Parathyroid adenoma (tissue), 2 donors: Measurements from ENCODE around the gene MOG.
A peak's percentile ranks its signal among the peaks of the same experiment; 100 is the strongest.

Experiments
- H2AFZ ChIP-seq: fragments of 300-600 bp; sonication (generic); one replicate; pipeline ENCODE4 v1.7.0; 2017; ENCODE audit warnings: antibody characterized with exemption, mild to moderate bottlenecking
- H3K27ac ChIP-seq: fragments of 300-600 bp; sonication (generic); one replicate; pipeline ENCODE4 v1.7.0; 2017
- H3K27me3 ChIP-seq: fragments of 300-600 bp; sonication (generic); one replicate; pipeline ENCODE4 v1.7.0; 2017; ENCODE audit warnings: low read length; ENCODE audit not compliant: control insufficient read depth, insufficient read depth
- H3K36me3 ChIP-seq: fragments of 300-600 bp; sonication (generic); one replicate; pipeline ENCODE4 v1.7.0; 2017; ENCODE audit warnings: low read length; ENCODE audit not compliant: control insufficient read depth, insufficient read depth
- H3K4me1 ChIP-seq: fragments of 300-600 bp; sonication (generic); one replicate; pipeline ENCODE4 v1.7.0; 2017; ENCODE audit warnings: control low read depth
- H3K4me2 ChIP-seq: fragments of 300-600 bp; sonication (generic); one replicate; pipeline ENCODE4 v1.7.0; 2017; ENCODE audit warnings: low read length
- H3K4me3 ChIP-seq: fragments of 300-600 bp; sonication (generic); one replicate; pipeline ENCODE4 v1.7.0; 2017; ENCODE audit warnings: low read depth, low read length
- H3K79me2 ChIP-seq: fragments of 300-600 bp; sonication (generic); one replicate; pipeline ENCODE4 v1.7.0; 2017; ENCODE audit warnings: control low read depth
- H3K9ac ChIP-seq: fragments of 300-600 bp; sonication (generic); one replicate; pipeline ENCODE4 v1.7.0; 2017; ENCODE audit warnings: mild to moderate bottlenecking
- H3K9me3 ChIP-seq: fragments of 300-600 bp; sonication (generic); one replicate; pipeline ENCODE4 v1.7.0; 2017; ENCODE audit warnings: low read length; ENCODE audit not compliant: control insufficient read depth
- TF ChIP-seq, protein P1 (sequence below): fragments of 300-600 bp; sonication (generic); IDR thresholded peaks from one replicate; pipeline ENCODE4 v1.7.0; 2017; ENCODE audit warnings: antibody characterized with exemption, mild to moderate bottlenecking
- donor health status: primary hyperparathyroidism.

The MOG gene

DNA sequence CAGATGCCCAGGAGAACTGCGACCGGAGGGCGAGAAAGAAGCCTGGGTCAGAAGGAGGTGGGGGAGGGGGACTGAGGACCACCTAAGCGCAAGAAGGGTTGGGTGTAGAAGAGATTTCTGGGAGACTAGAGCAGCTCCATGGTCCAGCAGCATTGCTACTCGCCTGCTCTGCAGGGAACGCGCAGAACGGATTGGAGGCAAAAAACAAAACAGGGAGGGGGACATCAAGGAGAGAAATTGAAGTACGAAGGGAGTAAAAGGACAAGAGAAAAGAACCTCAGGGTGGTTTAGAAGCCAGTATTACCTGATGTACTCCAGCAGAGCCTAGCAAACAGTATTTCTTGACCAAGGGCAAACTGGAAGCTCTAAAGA lies 23.4 kb upstream of the MOG start:
- Histone ChIP-seq H3K4me2 (peak overlapping the region; percentile 98), H3K4me1 (no peaks in the 10 kb centered on the region), H2AFZ (peak overlapping the region; percentile 95), H3K36me3 (no peaks in the 10 kb centered on the region), H3K4me3 (peak overlapping the region; percentile 81), H3K9me3 (no peaks in the 10 kb centered on the region), H3K9ac (no peak overlapping the region), H3K27me3 (no peaks in the 10 kb centered on the region), H3K79me2 (no peaks in the 10 kb centered on the region), H3K27ac (peak overlapping the region; percentile 25)
- TF ChIP-seq, protein P1, sequence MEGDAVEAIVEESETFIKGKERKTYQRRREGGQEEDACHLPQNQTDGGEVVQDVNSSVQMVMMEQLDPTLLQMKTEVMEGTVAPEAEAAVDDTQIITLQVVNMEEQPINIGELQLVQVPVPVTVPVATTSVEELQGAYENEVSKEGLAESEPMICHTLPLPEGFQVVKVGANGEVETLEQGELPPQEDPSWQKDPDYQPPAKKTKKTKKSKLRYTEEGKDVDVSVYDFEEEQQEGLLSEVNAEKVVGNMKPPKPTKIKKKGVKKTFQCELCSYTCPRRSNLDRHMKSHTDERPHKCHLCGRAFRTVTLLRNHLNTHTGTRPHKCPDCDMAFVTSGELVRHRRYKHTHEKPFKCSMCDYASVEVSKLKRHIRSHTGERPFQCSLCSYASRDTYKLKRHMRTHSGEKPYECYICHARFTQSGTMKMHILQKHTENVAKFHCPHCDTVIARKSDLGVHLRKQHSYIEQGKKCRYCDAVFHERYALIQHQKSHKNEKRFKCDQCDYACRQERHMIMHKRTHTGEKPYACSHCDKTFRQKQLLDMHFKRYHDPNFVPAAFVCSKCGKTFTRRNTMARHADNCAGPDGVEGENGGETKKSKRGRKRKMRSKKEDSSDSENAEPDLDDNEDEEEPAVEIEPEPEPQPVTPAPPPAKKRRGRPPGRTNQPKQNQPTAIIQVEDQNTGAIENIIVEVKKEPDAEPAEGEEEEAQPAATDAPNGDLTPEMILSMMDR = no peak

DNA sequence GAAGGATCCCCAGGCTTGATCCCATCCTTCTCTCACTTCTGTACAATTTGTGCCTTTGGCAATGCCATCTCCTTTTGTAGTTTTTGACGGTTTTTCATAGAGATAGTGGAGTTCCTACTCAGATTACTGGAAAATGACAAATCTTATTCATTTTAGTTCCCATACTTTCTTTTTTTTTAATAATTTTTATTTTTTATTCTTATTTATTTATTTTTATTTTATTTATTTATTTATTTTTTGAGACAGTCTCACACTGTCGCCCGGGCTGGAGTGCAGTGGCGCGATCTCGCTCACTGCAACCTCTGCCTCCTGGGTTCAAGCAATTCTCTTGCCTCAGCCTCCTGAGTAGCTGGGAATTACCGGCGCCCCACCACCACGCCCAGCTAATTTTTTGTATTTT lies 19.6 kb upstream of the MOG start:
- no peaks in the 10 kb centered on the region for H3K36me3 ChIP-seq
- no peaks in the 10 kb centered on the region for H3K79me2 ChIP-seq
- no peak overlapping the region for H3K9ac ChIP-seq
- H3K9me3 ChIP-seq = no peaks in the 10 kb centered on the region
- H3K27me3 ChIP-seq = no peaks in the 10 kb centered on the region
- no peak overlapping the region for H3K4me3 ChIP-seq
- TF ChIP-seq, protein P1 = no peak
- H2AFZ ChIP-seq = no peak overlapping the region
- H3K4me2 ChIP-seq = no peak overlapping the region
- no peak overlapping the region for H3K27ac ChIP-seq
- no peaks in the 10 kb centered on the region for H3K4me1 ChIP-seq

DNA sequence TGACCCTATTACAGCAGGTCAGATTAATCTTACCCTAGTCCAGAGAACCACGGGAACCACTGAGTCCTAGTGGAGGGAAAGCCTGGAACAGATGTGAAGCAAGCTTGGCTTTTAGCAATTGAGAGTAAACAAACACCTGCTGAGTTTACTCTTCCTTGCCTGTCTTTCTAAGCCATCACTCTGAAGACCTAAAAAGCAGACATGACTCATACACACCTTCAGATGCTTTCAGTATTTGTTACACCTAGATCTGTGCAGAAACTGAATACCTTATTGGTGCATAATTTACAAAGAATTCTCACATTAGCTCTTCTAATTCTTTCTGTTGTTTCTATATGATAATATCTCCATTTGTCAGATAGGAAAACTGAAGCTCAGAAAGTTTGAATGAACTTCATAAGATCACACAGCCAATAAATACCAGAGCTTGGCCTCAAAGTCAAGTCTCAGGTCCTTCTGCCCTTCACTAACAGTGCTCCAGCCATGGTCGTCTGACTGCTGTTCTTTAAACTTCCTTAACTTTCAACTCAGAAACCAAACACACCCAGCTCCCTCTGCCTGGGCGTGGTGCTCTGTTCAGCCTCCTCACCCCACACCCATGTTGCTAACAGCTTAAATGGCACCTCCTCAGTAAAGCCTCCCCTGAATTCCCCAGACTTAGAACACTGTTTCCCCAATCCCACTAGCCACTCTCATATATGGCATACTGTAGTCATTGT lies 15.3 kb upstream of the MOG start:
- no peaks in the 10 kb centered on the region for H3K9me3 ChIP-seq
- H3K9ac ChIP-seq = no peak overlapping the region
- H2AFZ ChIP-seq = peak overlapping the region; percentile 23
- H3K4me2 ChIP-seq = no peak overlapping the region
- TF ChIP-seq, protein P1 = no peak
- no peaks in the 10 kb centered on the region for H3K27me3 ChIP-seq
- H3K36me3 ChIP-seq = no peaks in the 10 kb centered on the region
- H3K27ac ChIP-seq = no peak overlapping the region
- no peaks in the 10 kb centered on the region for H3K4me1 ChIP-seq
- no peaks in the 10 kb centered on the region for H3K79me2 ChIP-seq
- H3K4me3 ChIP-seq = no peak overlapping the region

DNA sequence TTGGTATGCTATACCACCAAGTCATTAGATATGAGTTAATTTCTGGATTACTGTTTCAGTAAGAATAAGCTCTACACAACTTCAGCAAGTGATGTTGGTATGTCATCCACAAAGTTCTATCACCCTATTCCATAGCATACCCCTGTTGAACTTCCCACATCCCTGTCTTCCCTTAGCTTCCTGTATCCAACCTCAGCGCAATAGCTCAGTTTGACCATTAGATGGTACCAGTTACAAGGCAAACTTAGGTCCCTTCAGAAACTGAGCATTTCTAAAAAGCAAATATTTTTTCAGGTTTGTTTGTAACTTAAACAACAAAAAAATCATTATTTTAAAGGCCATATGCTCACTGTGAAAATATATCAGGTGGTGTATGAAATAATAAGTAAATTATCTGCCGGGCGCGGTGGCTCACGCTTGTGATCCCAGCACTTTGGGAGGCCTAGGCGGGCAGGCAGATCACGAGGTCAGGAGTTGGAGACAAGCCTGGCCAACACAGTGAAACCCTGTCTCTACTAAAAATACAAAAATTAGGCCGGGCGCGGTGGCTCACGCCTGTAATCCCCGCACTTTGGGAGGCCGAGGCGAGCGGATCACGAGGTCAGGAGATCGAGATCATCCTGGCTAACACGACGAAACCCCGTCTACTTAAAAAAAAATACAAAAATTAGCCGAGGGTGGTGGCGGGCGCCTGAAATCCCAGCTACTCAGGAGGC lies 8.8 kb upstream of the MOG start:
- Histone ChIP-seq H3K9me3 (no peaks in the 10 kb centered on the region), H3K27ac (no peak overlapping the region), H3K79me2 (no peaks in the 10 kb centered on the region), H3K4me1 (no peaks in the 10 kb centered on the region), H3K4me2 (no peak overlapping the region), H3K36me3 (no peaks in the 10 kb centered on the region), H3K4me3 (no peak overlapping the region), H3K9ac (no peak overlapping the region), H2AFZ (peak overlapping the region; percentile 14), H3K27me3 (no peaks in the 10 kb centered on the region)
- TF ChIP-seq, protein P1 = peak; percentile 33
